HG03571 (cell line): ENCODE data around the gene CAMSAP1.
"Not testable (repeated sequence)": the region's sequence is repeated elsewhere in the genome, so short reads cannot be mapped to it uniquely, and the experiment has no call there.

Source experiments
- ATAC-seq: cut with Tn5 transposase; IDR thresholded peaks from one replicate; pipeline ENCODE4 v1.9.1; 2021; ENCODE audit not compliant: unreplicated experiment

Gene CAMSAP1

GRCh38 chr9:135921749-135922310 lies 14.5 kb upstream of the CAMSAP1 start:
- ATAC-seq, result no peak

- ATAC-seq, result no peak
Measured at GRCh38 chr9:135920973-135921585, 13.7 kb upstream of the CAMSAP1 start.

- ATAC-seq, result no peak
Measured at GRCh38 chr9:135920256-135920930, 13.0 kb upstream of the CAMSAP1 start.

- ATAC-seq, result no peak
Measured at GRCh38 chr9:135919318-135919890, 12.1 kb upstream of the CAMSAP1 start.

- ATAC-seq, result not testable (repeated sequence)
Measured at GRCh38 chr9:135916227-135916626, 8.9 kb upstream of the CAMSAP1 start.

- ATAC-seq, result no peak
Measured at GRCh38 chr9:135914921-135915320, 7.6 kb upstream of the CAMSAP1 start.

GRCh38 chr9:135911233-135911632 lies 3.9 kb upstream of the CAMSAP1 start:
- ATAC-seq, result not testable (repeated sequence)

- ATAC-seq, result no peak
Measured at GRCh38 chr9:135910757-135911156, 3.4 kb upstream of the CAMSAP1 start.

- ATAC-seq, result no peak
Measured at GRCh38 chr9:135910216-135910615, 2.9 kb upstream of the CAMSAP1 start.

- no peak for ATAC-seq
Measured at GRCh38 chr9:135909371-135909770, 2.0 kb upstream of the CAMSAP1 start.

- no peak for ATAC-seq
Measured at GRCh38 chr9:135908754-135909204, 1.4 kb upstream of the CAMSAP1 start.

GRCh38 chr9:135908093-135908753 lies 877 bp upstream of the CAMSAP1 start:
- ATAC-seq, result peak; percentile 14

- ATAC-seq, result no peak
Measured at GRCh38 chr9:135907006-135907430, 328 bp downstream of the CAMSAP1 start.

GRCh38 chr9:135906291-135907005 lies 898 bp downstream of the CAMSAP1 start:
- ATAC-seq, result no peak

- ATAC-seq, result no peak
Measured at GRCh38 chr9:135905380-135906258, 1.7 kb downstream of the CAMSAP1 start.

- no peak for ATAC-seq
Measured at GRCh38 chr9:135903786-135904520, 3.4 kb downstream of the CAMSAP1 start.

- no peak for ATAC-seq
Measured at GRCh38 chr9:135903358-135903656, 4.0 kb downstream of the CAMSAP1 start.

GRCh38 chr9:135902655-135903357 lies 4.5 kb downstream of the CAMSAP1 start:
- no peak for ATAC-seq

- no peak for ATAC-seq
Measured at GRCh38 chr9:135901826-135902225, 5.5 kb downstream of the CAMSAP1 start.
